H1 (cell line): ENCODE results near the gene MACC1. TPM values are rescaled to one million over a fixed set of nuclear protein-coding genes. Genes with fewer than 3 reads are reported as not detected.
"Not testable (repeated sequence)": the region's sequence is repeated elsewhere in the genome, so short reads cannot be mapped to it uniquely, and the experiment has no call there.

ENCODE experiments used
- CTCF ChIA-PET: fragments of 300-600 bp; sonication (Branson Sonifier 250); formaldehyde crosslinking; loops from one replicate; lab custom pipeline; 2021; ENCODE audit not compliant: partially characterized antibody; lab: Charles Lee
- POLR2A ChIA-PET: fragments of 300-600 bp; sonication (Branson Sonifier 250); formaldehyde crosslinking; loops from one replicate; lab custom pipeline; 2021; ENCODE audit warnings: inconsistent platforms; ENCODE audit not compliant: partially characterized antibody; lab: Charles Lee
- DNase-seq, 2 experiments: peaks; one replicate each; pipeline versions ENCODE4 v3.0.0 to v3.0.0-alpha.2; 2010 to 2022; ENCODE audit warnings: low spot score in 2 of 2, low read depth in 1 of 2, mixed read lengths in 1 of 2
- FAIRE-seq: peaks from 2 replicates; lab custom pipeline; 2011; peaks lifted over from hg19 to GRCh38; lab: Jason Lieb, UNC
- H2AFZ ChIP-seq: 2 replicates; pipeline ENCODE4 v1.8.1; 2012; ENCODE audit warnings: low read length, inconsistent platforms
- H2AK5ac ChIP-seq: 2 replicates; pipeline ENCODE4 v1.6.1; 2013; ENCODE audit warnings: low read depth, low read length
- H2BK120ac ChIP-seq: replicated peaks from 2 replicates; pipeline ENCODE3; 2013; ENCODE audit warnings: low read depth, low read length, inconsistent platforms
- H2BK12ac ChIP-seq: 2 replicates; pipeline ENCODE4 v1.6.1; 2013; ENCODE audit warnings: low read depth, low read length
- H2BK15ac ChIP-seq: 2 replicates; pipeline ENCODE4 v1.6.1; 2013; ENCODE audit warnings: low read length
- H2BK20ac ChIP-seq: 2 replicates; pipeline ENCODE4 v1.6.1; 2013; ENCODE audit warnings: low read length
- H2BK5ac ChIP-seq: 2 replicates; pipeline ENCODE4 v1.6.1; 2013; ENCODE audit warnings: low read depth, low read length
- H3K14ac ChIP-seq: 2 replicates; pipeline ENCODE4 v1.6.1; 2013; ENCODE audit warnings: inconsistent platforms; ENCODE audit not compliant: insufficient read length
- H3K18ac ChIP-seq: 2 replicates; pipeline ENCODE4 v1.6.1; 2013; ENCODE audit warnings: low read length; ENCODE audit errors: extremely low read depth
- H3K23ac ChIP-seq: 2 replicates; pipeline ENCODE4 v1.6.1; 2013; ENCODE audit warnings: inconsistent platforms; ENCODE audit not compliant: insufficient read length
- H3K23me2 ChIP-seq: 2 replicates; pipeline ENCODE4 v1.6.1; 2013; ENCODE audit warnings: low read depth, low read length
- H3K27ac ChIP-seq: 2 replicates; pipeline ENCODE4 v1.6.1; 2011; ENCODE audit warnings: low read depth, low read length, inconsistent platforms
- H3K27me3 ChIP-seq, 4 experiments: replicated peaks in 1 of 4; 1 replicate in 1 of 4; 2 replicates in 3 of 4; pipeline versions ENCODE4 v1.6.1 to v1.8.1; 2011 to 2013; ENCODE audit warnings: low read length in 3 of 4, mild to moderate bottlenecking in 3 of 4, inconsistent platforms in 2 of 4, mixed read lengths in 2 of 4, moderate library complexity in 1 of 4; ENCODE audit not compliant: control insufficient read depth in 3 of 4, insufficient read depth in 3 of 4; ENCODE audit errors: extremely low read depth in 1 of 4
- H3K36me3 ChIP-seq, 4 experiments: 2 replicates each; pipeline versions ENCODE4 v1.6.1 to v1.8.1; 2011 to 2013; ENCODE audit warnings: mild to moderate bottlenecking in 4 of 4, low read length in 3 of 4, moderate library complexity in 2 of 4, control low read depth in 1 of 4, inconsistent platforms in 1 of 4; ENCODE audit not compliant: insufficient read depth in 4 of 4, control insufficient read depth in 2 of 4
- H3K4ac ChIP-seq: replicated peaks from 2 replicates; pipeline ENCODE3; 2013; ENCODE audit warnings: low read length, low read depth, mixed read lengths, inconsistent platforms; ENCODE audit not compliant: insufficient read length
- H3K4me1 ChIP-seq, 4 experiments: replicated peaks in 1 of 4; 1 replicate in 1 of 4; 2 replicates in 3 of 4; pipeline versions ENCODE4 v1.6.1 to v1.8.1; 2011 to 2013; ENCODE audit warnings: low read length in 3 of 4, inconsistent platforms in 2 of 4, mixed read lengths in 1 of 4; ENCODE audit not compliant: insufficient read depth in 4 of 4, control insufficient read depth in 3 of 4
- H3K4me2 ChIP-seq, 2 experiments: 2 replicates each; pipeline versions ENCODE4 v1.6.1 to v1.8.1; 2011 to 2013; ENCODE audit warnings: low read depth in 2 of 2, low read length in 2 of 2, control low read depth in 1 of 2, inconsistent platforms in 1 of 2, mild to moderate bottlenecking in 1 of 2; ENCODE audit not compliant: insufficient read depth in 1 of 2
- H3K4me3 ChIP-seq, 4 experiments: fragments of 200-600, 300-600 bp in 1 of 4; sonication (generic), shearing (Covaris generic), sonication (Bioruptor Twin) in 1 of 4; 2 replicates each; pipeline versions ENCODE4 v1.5.1 to v1.8.1; 2011 to 2016; ENCODE audit warnings: low read length in 4 of 4, low read depth in 3 of 4, control low read depth in 2 of 4, inconsistent platforms in 2 of 4, mild to moderate bottlenecking in 2 of 4, mixed read lengths in 1 of 4, moderate library complexity in 1 of 4; ENCODE audit not compliant: insufficient read depth in 2 of 4; ENCODE audit errors: extremely low read depth in 1 of 4
- H3K56ac ChIP-seq: replicated peaks from 2 replicates; pipeline ENCODE3; 2013; ENCODE audit warnings: low read depth, mild to moderate bottlenecking, mixed read lengths, low read length, inconsistent platforms; ENCODE audit not compliant: insufficient read length
- H3K79me1 ChIP-seq: 2 replicates; pipeline ENCODE4 v1.6.1; 2013; ENCODE audit warnings: low read depth, low read length, control low read depth
- H3K79me2 ChIP-seq, 2 experiments: 2 replicates each; pipeline versions ENCODE4 v1.6.1 to v1.8.1; 2012 to 2013; ENCODE audit warnings: low read length in 2 of 2, mild to moderate bottlenecking in 2 of 2, inconsistent platforms in 1 of 2; ENCODE audit not compliant: insufficient read depth in 2 of 2, control insufficient read depth in 1 of 2
- H3K9ac ChIP-seq, 4 experiments: replicated peaks in 1 of 4; 1 replicate in 1 of 4; 2 replicates in 3 of 4; pipeline versions ENCODE4 v1.6.1 to v1.8.1; 2011 to 2013; ENCODE audit warnings: low read depth in 3 of 4, low read length in 3 of 4, control low read depth in 2 of 4, mild to moderate bottlenecking in 2 of 4, moderate library complexity in 2 of 4, inconsistent platforms in 1 of 4; ENCODE audit errors: extremely low read depth in 1 of 4
- H3K9me3 ChIP-seq, 2 experiments: 2 replicates each; pipeline versions ENCODE4 v1.6.1 to v1.8.1; 2012 to 2013; ENCODE audit warnings: mild to moderate bottlenecking in 2 of 2, moderate library complexity in 2 of 2, control low read depth in 1 of 2, inconsistent platforms in 1 of 2, low read depth in 1 of 2, low read length in 1 of 2, mixed read lengths in 1 of 2; ENCODE audit not compliant: insufficient read depth in 2 of 2
- H4K20me1 ChIP-seq, 2 experiments: replicated peaks in 1 of 2; 2 replicates each; pipeline versions ENCODE3 to v1.8.1; 2011 to 2013; ENCODE audit warnings: inconsistent platforms in 2 of 2, low read length in 2 of 2, mild to moderate bottlenecking in 1 of 2; ENCODE audit not compliant: insufficient read depth in 2 of 2, control insufficient read depth in 1 of 2
- H4K5ac ChIP-seq: 2 replicates; pipeline ENCODE4 v1.6.1; 2013; ENCODE audit warnings: low read length, low read depth, mixed read lengths, inconsistent platforms; ENCODE audit not compliant: insufficient read length
- H4K8ac ChIP-seq: 2 replicates; pipeline ENCODE4 v1.8.0; 2013; ENCODE audit warnings: mild to moderate bottlenecking, moderate library complexity, low read length, inconsistent platforms; ENCODE audit not compliant: insufficient read depth; ENCODE audit errors: extremely low read depth
- H4K91ac ChIP-seq: replicated peaks from 2 replicates; pipeline ENCODE3; 2013; ENCODE audit warnings: low read length, mixed read lengths, inconsistent platforms; ENCODE audit not compliant: insufficient read length
- EP300 ChIP-seq, 2 experiments: IDR thresholded peaks; 1 replicate in 1 of 2; 2 replicates in 1 of 2; pipeline ENCODE4 v1.6.1; 2011 to 2012; ENCODE audit warnings: low read depth in 2 of 2, low read length in 2 of 2, mild to moderate bottlenecking in 2 of 2, borderline replicate concordance in 1 of 2, inconsistent platforms in 1 of 2, moderate library complexity in 1 of 2
- NANOG ChIP-seq: IDR thresholded peaks from 2 replicates; pipeline ENCODE4 v1.6.1; 2011; ENCODE audit warnings: low read length, low read depth, mild to moderate bottlenecking, inconsistent platforms; ENCODE audit not compliant: insufficient read depth, poor library complexity, severe bottlenecking
- SP1 ChIP-seq: IDR thresholded peaks from 2 replicates; pipeline ENCODE4 v1.6.1; 2011; ENCODE audit warnings: low read depth, low read length
- TAF1 ChIP-seq: IDR thresholded peaks from 2 replicates; pipeline ENCODE4 v1.6.1; 2011; ENCODE audit warnings: mild to moderate bottlenecking, low read depth, low read length
- TCF12 ChIP-seq: IDR thresholded peaks from 2 replicates; pipeline ENCODE4 v1.6.1; 2011; ENCODE audit warnings: low read depth, mild to moderate bottlenecking, low read length
- TEAD4 ChIP-seq: IDR thresholded peaks from 2 replicates; pipeline ENCODE4 v1.6.1; 2012; ENCODE audit warnings: low read depth, low read length, inconsistent platforms, mixed read lengths
- YY1 ChIP-seq: IDR thresholded peaks from 2 replicates; pipeline ENCODE4 v1.6.1; 2011; ENCODE audit warnings: low read depth, mild to moderate bottlenecking, low read length
- WGBS, 2 experiments: shearing (Covaris generic) in 1 of 2; methylation state at CpG; one replicate each; pipeline versions ENCODE4 v1.1.6 to v1.1.7; 2013 to 2015; ENCODE audit warnings: low lambda C conversion rate in 2 of 2, mixed read lengths in 2 of 2, inconsistent platforms in 1 of 2, low coverage in 1 of 2, missing lambda C conversion rate in 1 of 2; ENCODE audit not compliant: insufficient replicate concordance in 2 of 2, insufficient coverage in 1 of 2, insufficient read length in 1 of 2; ENCODE audit errors: extremely low coverage in 1 of 2, missing lambda C conversion rate in 1 of 2; 5-methylcytosine and 5-hydroxymethylcytosine counted together
- polyA plus RNA-seq, 7 experiments: library from polyadenylated mRNA; depleted of rRNA in 3 of 7; stranded (reverse) in 5 of 7; unstranded in 2 of 7; fragments of >200 nt in 5 of 7; fragments of 200-250 nt in 2 of 7; gene quantifications; 1 replicate in 5 of 7; 2 replicates in 1 of 7; 4 replicates in 1 of 7; pipeline versions ENCODE4 v1.2.1 to v1.2.3, GENCODE V29; 2011 to 2013; ENCODE audit warnings: missing spikeins in 2 of 7, mixed read lengths in 2 of 7
- total RNA-seq: library from RNA; stranded (reverse); fragmentation: NEBNext Ultra II Directional; extraction: Animal tissue kit (Norgen Biotek cat#: 25700); gene quantifications from 2 replicates; pipeline ENCODE4 v1.2.1, GENCODE V29; 2021

MACC1 gene
- total and polyA plus RNA-seq, 2 of the 8 experiments (the other 6 are each of a cell fraction or from before 2014, with no cell fraction given) = 2.0 to 17.2 TPM

DNA sequence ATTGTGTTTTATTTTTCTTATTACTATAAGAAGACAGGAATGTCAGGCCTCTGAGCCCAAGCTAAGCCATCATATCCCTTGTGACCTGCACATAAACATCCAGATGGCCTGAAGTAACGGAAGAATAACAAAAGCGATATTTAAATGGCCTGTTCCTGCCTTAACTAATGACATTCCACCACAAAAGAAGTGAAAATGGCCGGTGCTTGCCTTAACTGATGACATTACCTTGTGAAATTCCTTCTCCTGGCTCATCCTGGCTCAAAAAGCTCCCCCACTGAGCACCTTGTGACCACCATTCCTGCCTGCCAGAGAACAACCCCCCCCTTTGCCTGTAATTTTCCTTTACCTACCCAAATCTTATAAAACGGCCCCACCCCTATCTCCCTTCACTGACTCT is 91.1 kb downstream of the MACC1 start:
- 0 out of 2 replicates have a peak overlapping the region, but pooled peaks have one; percentile 68 for H2BK5ac ChIP-seq
- H3K9ac ChIP-seq, H4K8ac ChIP-seq, H3K79me1 ChIP-seq, H3K18ac ChIP-seq, H4K91ac ChIP-seq, H2BK12ac ChIP-seq, H4K5ac ChIP-seq, H3K23ac ChIP-seq, H2BK15ac ChIP-seq, H2AK5ac ChIP-seq, FAIRE-seq, H3K14ac ChIP-seq, H3K23me2 ChIP-seq, CTCF ChIA-PET, H3K9me3 ChIP-seq, H3K36me3 ChIP-seq, H2AFZ ChIP-seq, H4K20me1 ChIP-seq, H3K4ac ChIP-seq, H2BK120ac ChIP-seq, H3K56ac ChIP-seq, H2BK20ac ChIP-seq, H3K27me3 ChIP-seq: not testable (repeated sequence)
- POLR2A ChIA-PET = interaction anchor here (0.8 to 6.4 kb wide), 13 partner anchors 12 to 205 kb away, joined by 3 to 68 read pairs (median 3); partner anchors contain the start of gene ITGB8
- H3K27ac ChIP-seq = peak overlapping the region; percentile 74; the same call in 1 of the 2 replicates
- peak overlapping the region; percentile 41 to 77 for H3K4me2 ChIP-seq
- H3K4me1 ChIP-seq = peaks cover 6 to 26% (median 10%) of the 10 kb centered on the region in 4 experiments; a peak in 6 of 7 replicates
- TF ChIP-seq NANOG (peak; percentile 36), TAF1 (peak; percentile 35; the same call in 1 of the 2 replicates), YY1 (peak; percentile 82), TCF12 (0 out of 2 replicates have a peak, but pooled peaks have one; percentile 59), EP300 (IDR thresholded peaks at IDR 0.05; ENCODE audit: borderline replicate concordance in 1 of 2, low read depth in 2 of 2, low read length in 2 of 2) (peak in 1 of 2 experiments; percentile 80; a peak in 2 of 3 replicates), TEAD4 (peak; percentile 73), SP1 (0 out of 2 replicates have a peak, but pooled peaks have one; percentile 39)
- DNase-seq = peak; percentile 23 to 65
- WGBS, 2 experiments = 3% methylated on average over 4 of the region's 4 CpGs; no CpG with 5 or more reads in 1 of the 2 experiments
- H3K4me3 ChIP-seq = peak overlapping the region in 1 of 4 experiments; percentile 69; a peak in 1 of 8 replicates
- peaks cover 2 to 37% of the 10 kb centered on the region in 2 experiments; a peak in 3 of 4 replicates for H3K79me2 ChIP-seq
